GM23338 (cell line): Measurements from ENCODE around the gene UBL4A. TPM values are rescaled to one million over a fixed set of nuclear protein-coding genes. Genes with fewer than 3 reads are reported as not detected.

ENCODE experiments used
- CREB1 ChIP-seq: fragments of 250-450 bp; sonication (Bioruptor Pico); IDR thresholded peaks from 2 replicates; pipeline ENCODE4 v1.5.0; 2020; ENCODE audit warnings: low read depth, mild to moderate bottlenecking, moderate library complexity
- CTCF ChIP-seq, 2 experiments: fragments of 200-600 bp in 1 of 2; sonication (generic) in 1 of 2; conservative IDR thresholded peaks; 2 replicates each; pipeline versions ENCODE4 v1.5.1 to v1.6.1; 2016 to 2017; ENCODE audit warnings: antibody characterized with exemption in 2 of 2, low read depth in 2 of 2, mild to moderate bottlenecking in 2 of 2, moderate library complexity in 1 of 2
- EZH2phosphoT487 ChIP-seq: fragments of 200-600 bp; sonication (generic); IDR thresholded peaks from one replicate; pipeline ENCODE4 v1.8.1; 2018; ENCODE audit warnings: antibody characterized with exemption; ENCODE audit not compliant: unreplicated experiment
- REST ChIP-seq: IDR thresholded peaks from one replicate; pipeline ENCODE4 v1.6.1; 2018; ENCODE audit warnings: antibody characterized with exemption; ENCODE audit not compliant: unreplicated experiment
- STAT1 ChIP-seq: IDR thresholded peaks from one replicate; pipeline ENCODE4 v1.6.1; 2016; ENCODE audit warnings: antibody characterized with exemption; ENCODE audit not compliant: unreplicated experiment
- ZNF462 ChIP-seq: fragments of 250-450 bp; sonication (Bioruptor Pico); IDR thresholded peaks from 2 replicates; pipeline ENCODE4 v1.5.0; 2020; ENCODE audit warnings: mild to moderate bottlenecking, moderate library complexity
- polyA plus RNA-seq: library from polyadenylated mRNA; unstranded; fragments of >200 nt; fragmentation: Nextera tagmentation; extraction: Ambion mirVana; gene quantifications from 2 replicates; pipeline ENCODE4 v1.2.1, GENCODE V29; 2016
- total RNA-seq: library from RNA; depleted of rRNA; stranded (reverse); fragments of >200 nt; shearing (Covaris generic); gene quantifications from 2 replicates; pipeline ENCODE4 v1.2.3, GENCODE V29; 2014

UBL4A gene
- total and polyA plus RNA-seq, 2 experiments from 2014 or later = 15.6 to 43.7 TPM

DNA sequence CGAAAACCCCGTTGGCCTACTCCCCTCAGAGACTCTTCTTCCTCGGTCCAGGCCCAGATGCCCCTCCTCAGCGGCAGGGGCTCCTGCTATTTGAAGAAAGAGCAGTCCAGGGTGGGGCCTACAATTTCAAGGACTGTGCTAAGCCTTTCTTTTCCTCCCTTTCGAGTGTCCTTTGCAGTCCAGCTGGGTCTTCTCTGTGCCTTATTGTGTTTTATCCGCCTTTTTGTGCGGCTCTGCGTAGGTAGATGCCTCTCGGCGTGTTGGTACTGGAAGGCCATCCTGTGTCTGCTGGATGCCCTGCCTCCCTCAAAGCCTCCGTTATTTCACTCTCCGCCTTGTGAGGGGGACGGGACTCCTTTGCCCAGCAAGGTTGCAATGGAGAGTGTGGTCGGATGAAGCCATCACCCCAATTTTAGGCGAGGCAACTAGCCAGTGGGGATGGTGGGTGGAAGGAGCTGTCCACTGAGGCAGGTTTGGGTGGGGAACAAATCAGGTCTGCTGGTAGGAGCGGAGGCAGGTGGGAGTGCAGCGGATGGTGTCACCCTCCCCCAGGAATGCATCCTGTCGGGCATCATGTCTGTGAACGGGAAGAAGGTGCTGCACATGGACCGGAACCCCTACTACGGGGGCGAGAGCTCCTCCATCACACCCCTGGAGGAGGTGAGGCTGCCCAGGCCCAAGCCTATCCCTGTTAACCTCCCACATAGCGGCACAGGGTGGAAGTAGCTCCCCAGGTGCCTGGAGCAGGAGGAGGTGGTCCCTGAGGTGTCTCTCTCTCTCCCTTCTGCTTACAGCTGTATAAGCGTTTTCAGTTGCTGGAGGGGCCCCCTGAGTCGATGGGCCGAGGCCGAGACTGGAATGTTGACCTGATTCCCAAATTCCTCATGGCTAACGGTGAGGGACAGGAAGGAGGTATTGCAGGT, 48.2 kb downstream of the UBL4A start (continued):
- TF ChIP-seq ZNF462 (no peak), STAT1 (no peak), EZH2phosphoT487 (no peak), REST (no peak), CTCF (conservative IDR thresholded peaks at IDR 0.05; ENCODE audit: low read depth in 2 of 2) (no peak), CREB1 (CRISPR knock-in tag) (no peak)
